ENCODE results near the gene ABLIM3.
A peak's percentile ranks its signal among the peaks of the same experiment; 100 is the strongest.

Gene ABLIM3

GRCh38 chr5:149108651-149109280 is 32.5 kb upstream of the ABLIM3 start:
- TF ChIP-seq HDGF (IDR thresholded peaks at IDR 0.05; ENCODE audit: borderline replicate concordance) (no peak), FOXA1 (IDR thresholded peaks at IDR 0.05) (no peak), FOXM1 (IDR thresholded peaks at IDR 0.05; ENCODE audit: borderline replicate concordance) (no peak), ARNT (IDR thresholded peaks at IDR 0.05) (no peak), FOXK2 (IDR thresholded peaks at IDR 0.05) (no peak), ELF4 (IDR thresholded peaks at IDR 0.05) (no peak), L3MBTL2 (conservative IDR thresholded peaks at IDR 0.05) (no peak), ZNF384 (IDR thresholded peaks at IDR 0.05) (no peak), BHLHE40 (IDR thresholded peaks at IDR 0.05; ENCODE audit: borderline replicate concordance) (no peak), TARDBP (IDR thresholded peaks at IDR 0.05) (no peak), SP1 (IDR thresholded peaks at IDR 0.05) (no peak)
- ChIA-PET POLR2A (no interaction called here), CTCF (interaction anchor here (0.6 kb wide), 2 partner anchors 295 to 508 kb away, joined by 3 to 7 read pairs; no protein-coding TSS in a partner anchor)
- no peak for DNase-seq (ENCODE audit: extremely low spot score)

- DNase-seq (ENCODE audit: extremely low spot score) = no peak
- CTCF ChIA-PET = interaction anchor here (0.6 kb wide), 1 partner anchor 74 kb away, joined by 3 read pairs; no protein-coding TSS in a partner anchor
- TF ChIP-seq SP1 (IDR thresholded peaks at IDR 0.05) (no peak), FOXK2 (IDR thresholded peaks at IDR 0.05) (no peak), ZNF384 (IDR thresholded peaks at IDR 0.05) (no peak), FOXM1 (IDR thresholded peaks at IDR 0.05; ENCODE audit: borderline replicate concordance) (no peak), L3MBTL2 (conservative IDR thresholded peaks at IDR 0.05) (no peak), HDGF (IDR thresholded peaks at IDR 0.05; ENCODE audit: borderline replicate concordance) (no peak), NFRKB (IDR thresholded peaks at IDR 0.05) (no peak), ELF4 (IDR thresholded peaks at IDR 0.05) (no peak), FOXA1 (IDR thresholded peaks at IDR 0.05) (no peak), TARDBP (IDR thresholded peaks at IDR 0.05) (no peak), ARNT (IDR thresholded peaks at IDR 0.05) (no peak), SUZ12 (IDR thresholded peaks at IDR 0.05) (no peak), CTBP1 (IDR thresholded peaks at IDR 0.05; ENCODE audit: borderline replicate concordance) (no peak), LEF1 (IDR thresholded peaks at IDR 0.05; ENCODE audit: borderline replicate concordance) (no peak)
- POLR2A ChIA-PET = no interaction called here
These were observed 30.9 kb upstream of the ABLIM3 start for GRCh38 chr5:149110406-149110805.

GRCh38 chr5:149113669-149114068 is 27.6 kb upstream of the ABLIM3 start:
- TF ChIP-seq FOXM1 (IDR thresholded peaks at IDR 0.05; ENCODE audit: borderline replicate concordance) = no peak
- TF ChIP-seq SUZ12 (IDR thresholded peaks at IDR 0.05) = no peak
- TF ChIP-seq BHLHE40 (IDR thresholded peaks at IDR 0.05; ENCODE audit: borderline replicate concordance) = no peak
- TF ChIP-seq TARDBP (IDR thresholded peaks at IDR 0.05) = no peak
- TF ChIP-seq ZNF384 (IDR thresholded peaks at IDR 0.05) = no peak
- no peak for TF ChIP-seq CTBP1 (IDR thresholded peaks at IDR 0.05; ENCODE audit: borderline replicate concordance)
- no peak for TF ChIP-seq HDGF (IDR thresholded peaks at IDR 0.05; ENCODE audit: borderline replicate concordance)
- no peak for DNase-seq (ENCODE audit: extremely low spot score)
- POLR2A ChIA-PET = no interaction called here
- CTCF ChIA-PET = interaction anchor here (0.6 kb wide), 1 partner anchor 174 kb away, joined by 3 read pairs; no protein-coding TSS in a partner anchor

- TF ChIP-seq SP1 (IDR thresholded peaks at IDR 0.05) = no peak
- TF ChIP-seq SUZ12 (IDR thresholded peaks at IDR 0.05) = no peak
- no peak for TF ChIP-seq FOXM1 (IDR thresholded peaks at IDR 0.05; ENCODE audit: borderline replicate concordance)
- no peak for TF ChIP-seq CTBP1 (IDR thresholded peaks at IDR 0.05; ENCODE audit: borderline replicate concordance)
- TF ChIP-seq PKNOX1 (IDR thresholded peaks at IDR 0.05) = no peak
- TF ChIP-seq L3MBTL2 (conservative IDR thresholded peaks at IDR 0.05) = no peak
- TF ChIP-seq FOXA1 (IDR thresholded peaks at IDR 0.05) = no peak
- TF ChIP-seq NFRKB (IDR thresholded peaks at IDR 0.05) = no peak
- no peak for TF ChIP-seq BHLHE40 (IDR thresholded peaks at IDR 0.05; ENCODE audit: borderline replicate concordance)
- no peak for TF ChIP-seq ARNT (IDR thresholded peaks at IDR 0.05)
- TF ChIP-seq TARDBP (IDR thresholded peaks at IDR 0.05) = no peak
- no peak for TF ChIP-seq ELF4 (IDR thresholded peaks at IDR 0.05)
- no peak for TF ChIP-seq HDGF (IDR thresholded peaks at IDR 0.05; ENCODE audit: borderline replicate concordance)
- no peak for TF ChIP-seq FOXK2 (IDR thresholded peaks at IDR 0.05)
- TF ChIP-seq LEF1 (IDR thresholded peaks at IDR 0.05; ENCODE audit: borderline replicate concordance) = no peak
- TF ChIP-seq ZNF384 (IDR thresholded peaks at IDR 0.05) = no peak
- POLR2A ChIA-PET = no interaction called here
- DNase-seq (ENCODE audit: extremely low spot score) = peak; percentile 66
- CTCF ChIA-PET = interaction anchor here (0.6 to 2.8 kb wide), 30 partner anchors 9 to 935 kb away, joined by 3 to 24 read pairs (median 5); partner anchors contain the start of gene ABLIM3
These were observed 26.6 kb upstream of the ABLIM3 start for GRCh38 chr5:149114403-149115312.

- no peak for TF ChIP-seq FOXM1 (IDR thresholded peaks at IDR 0.05; ENCODE audit: borderline replicate concordance)
- TF ChIP-seq SUZ12 (IDR thresholded peaks at IDR 0.05) = no peak
- no peak for TF ChIP-seq TARDBP (IDR thresholded peaks at IDR 0.05)
- TF ChIP-seq LEF1 (IDR thresholded peaks at IDR 0.05; ENCODE audit: borderline replicate concordance) = no peak
- no peak for TF ChIP-seq ARNT (IDR thresholded peaks at IDR 0.05)
- no peak for TF ChIP-seq CTBP1 (IDR thresholded peaks at IDR 0.05; ENCODE audit: borderline replicate concordance)
- TF ChIP-seq BHLHE40 (IDR thresholded peaks at IDR 0.05; ENCODE audit: borderline replicate concordance) = no peak
- no peak for TF ChIP-seq HDGF (IDR thresholded peaks at IDR 0.05; ENCODE audit: borderline replicate concordance)
- no peak for TF ChIP-seq ZNF384 (IDR thresholded peaks at IDR 0.05)
- no peak for TF ChIP-seq SP1 (IDR thresholded peaks at IDR 0.05)
- TF ChIP-seq FOXK2 (IDR thresholded peaks at IDR 0.05) = no peak
- no peak for TF ChIP-seq NFRKB (IDR thresholded peaks at IDR 0.05)
- no peak; the same call in 1 of the 2 replicates for TF ChIP-seq PKNOX1 (IDR thresholded peaks at IDR 0.05)
- no peak for TF ChIP-seq L3MBTL2 (conservative IDR thresholded peaks at IDR 0.05)
- no peak for TF ChIP-seq ELF4 (IDR thresholded peaks at IDR 0.05)
- no peak for TF ChIP-seq FOXA1 (IDR thresholded peaks at IDR 0.05)
- ChIA-PET CTCF (interaction anchor here (0.6 to 1.3 kb wide), 3 partner anchors 15 to 377 kb away, joined by 3 read pairs; no protein-coding TSS in a partner anchor), POLR2A (no interaction called here)
- no peak for DNase-seq (ENCODE audit: extremely low spot score)
These were observed 23.3 kb upstream of the ABLIM3 start for GRCh38 chr5:149117970-149118369.
